Measurements from ENCODE around the gene NEO1.

The NEO1 gene

DNA sequence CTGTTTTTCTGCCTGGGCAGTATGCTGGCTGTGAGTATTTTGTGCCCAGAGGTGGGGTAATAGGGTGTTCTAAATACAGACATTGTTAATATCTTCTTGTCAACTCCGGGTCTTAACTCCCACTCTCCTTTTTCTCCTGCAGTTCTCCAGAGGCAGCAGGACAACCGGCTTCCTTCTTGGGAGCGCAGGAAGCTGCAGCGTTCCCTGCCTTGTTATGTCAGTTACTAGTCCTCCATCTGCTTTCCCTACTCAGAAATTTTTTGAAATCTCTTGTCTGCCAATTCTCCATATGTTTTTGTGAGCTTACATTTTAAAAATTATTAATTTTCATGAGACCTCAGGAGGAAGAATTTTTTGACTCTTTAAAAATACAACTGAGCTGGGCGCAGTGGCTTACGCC is 67.2 kb downstream of the NEO1 start:
- TF ChIP-seq TAF1 (IDR thresholded peaks at IDR 0.05; ENCODE audit: borderline replicate concordance, insufficient read depth, low read length) = no peak
- no peak for TF ChIP-seq POLR2AphosphoS5 (IDR thresholded peaks at IDR 0.05; ENCODE audit: low read depth, low read length)

DNA sequence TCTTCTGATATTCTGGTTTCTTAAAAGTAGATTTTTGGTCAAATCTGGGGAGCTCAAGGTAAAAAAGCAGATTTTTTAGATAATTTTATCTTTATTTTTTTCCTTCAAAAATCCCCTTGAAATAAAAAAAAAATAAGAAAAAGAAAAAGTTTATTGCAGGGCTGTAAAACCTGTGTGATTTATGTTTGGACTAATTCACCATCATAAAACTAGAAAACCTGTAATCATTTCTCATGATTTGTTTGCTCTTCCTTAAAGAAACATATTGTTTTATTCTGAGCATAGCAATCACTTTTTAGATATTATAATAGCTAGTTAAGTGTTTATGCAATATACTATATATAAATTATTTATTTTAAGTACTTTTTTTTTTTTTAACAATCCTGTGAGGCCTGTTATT is 68.0 kb downstream of the NEO1 start:
- TF ChIP-seq POLR2AphosphoS5 (IDR thresholded peaks at IDR 0.05; ENCODE audit: low read depth, low read length) = no peak
- no peak for TF ChIP-seq FOXP2 (optimal IDR thresholded peaks at IDR 0.05; ENCODE audit: borderline replicate concordance, extremely low read depth, extremely low read length, insufficient read depth)
- TF ChIP-seq SIN3A (IDR thresholded peaks at IDR 0.05; ENCODE audit: borderline replicate concordance, insufficient read depth, low read length) = no peak
- TF ChIP-seq, protein P1, sequence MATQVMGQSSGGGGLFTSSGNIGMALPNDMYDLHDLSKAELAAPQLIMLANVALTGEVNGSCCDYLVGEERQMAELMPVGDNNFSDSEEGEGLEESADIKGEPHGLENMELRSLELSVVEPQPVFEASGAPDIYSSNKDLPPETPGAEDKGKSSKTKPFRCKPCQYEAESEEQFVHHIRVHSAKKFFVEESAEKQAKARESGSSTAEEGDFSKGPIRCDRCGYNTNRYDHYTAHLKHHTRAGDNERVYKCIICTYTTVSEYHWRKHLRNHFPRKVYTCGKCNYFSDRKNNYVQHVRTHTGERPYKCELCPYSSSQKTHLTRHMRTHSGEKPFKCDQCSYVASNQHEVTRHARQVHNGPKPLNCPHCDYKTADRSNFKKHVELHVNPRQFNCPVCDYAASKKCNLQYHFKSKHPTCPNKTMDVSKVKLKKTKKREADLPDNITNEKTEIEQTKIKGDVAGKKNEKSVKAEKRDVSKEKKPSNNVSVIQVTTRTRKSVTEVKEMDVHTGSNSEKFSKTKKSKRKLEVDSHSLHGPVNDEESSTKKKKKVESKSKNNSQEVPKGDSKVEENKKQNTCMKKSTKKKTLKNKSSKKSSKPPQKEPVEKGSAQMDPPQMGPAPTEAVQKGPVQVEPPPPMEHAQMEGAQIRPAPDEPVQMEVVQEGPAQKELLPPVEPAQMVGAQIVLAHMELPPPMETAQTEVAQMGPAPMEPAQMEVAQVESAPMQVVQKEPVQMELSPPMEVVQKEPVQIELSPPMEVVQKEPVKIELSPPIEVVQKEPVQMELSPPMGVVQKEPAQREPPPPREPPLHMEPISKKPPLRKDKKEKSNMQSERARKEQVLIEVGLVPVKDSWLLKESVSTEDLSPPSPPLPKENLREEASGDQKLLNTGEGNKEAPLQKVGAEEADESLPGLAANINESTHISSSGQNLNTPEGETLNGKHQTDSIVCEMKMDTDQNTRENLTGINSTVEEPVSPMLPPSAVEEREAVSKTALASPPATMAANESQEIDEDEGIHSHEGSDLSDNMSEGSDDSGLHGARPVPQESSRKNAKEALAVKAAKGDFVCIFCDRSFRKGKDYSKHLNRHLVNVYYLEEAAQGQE (IDR thresholded peaks at IDR 0.05; ENCODE audit: insufficient read depth in 1 of 2, low read depth in 2 of 2, low read length in 2 of 2) = no peak
- TF ChIP-seq TAF1 (IDR thresholded peaks at IDR 0.05; ENCODE audit: borderline replicate concordance, insufficient read depth, low read length) = no peak

DNA sequence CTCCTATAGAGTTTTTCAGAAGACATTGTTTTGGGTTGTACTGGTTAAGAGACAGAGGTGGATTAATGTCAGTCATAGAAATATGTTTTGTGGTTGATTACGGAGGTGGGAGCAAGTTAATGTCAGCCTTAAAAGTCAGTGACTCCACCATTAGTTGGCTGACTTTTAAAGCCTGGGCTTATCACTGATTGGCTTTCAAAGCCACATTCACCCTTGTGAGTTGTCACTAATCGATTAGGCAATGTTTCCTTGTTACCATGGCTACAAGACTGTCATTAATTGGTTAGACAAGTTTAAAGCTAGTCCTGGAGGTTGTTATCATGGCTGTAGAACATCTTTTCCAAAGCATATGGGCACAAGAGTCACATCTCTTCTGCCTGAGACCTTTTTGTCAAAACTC is 73.0 kb downstream of the NEO1 start:
- TF ChIP-seq FOXP2 (optimal IDR thresholded peaks at IDR 0.05; ENCODE audit: borderline replicate concordance, extremely low read depth, extremely low read length, insufficient read depth) (no peak), SIN3A (IDR thresholded peaks at IDR 0.05; ENCODE audit: borderline replicate concordance, insufficient read depth, low read length) (no peak), TAF1 (IDR thresholded peaks at IDR 0.05; ENCODE audit: borderline replicate concordance, insufficient read depth, low read length) (no peak)

DNA sequence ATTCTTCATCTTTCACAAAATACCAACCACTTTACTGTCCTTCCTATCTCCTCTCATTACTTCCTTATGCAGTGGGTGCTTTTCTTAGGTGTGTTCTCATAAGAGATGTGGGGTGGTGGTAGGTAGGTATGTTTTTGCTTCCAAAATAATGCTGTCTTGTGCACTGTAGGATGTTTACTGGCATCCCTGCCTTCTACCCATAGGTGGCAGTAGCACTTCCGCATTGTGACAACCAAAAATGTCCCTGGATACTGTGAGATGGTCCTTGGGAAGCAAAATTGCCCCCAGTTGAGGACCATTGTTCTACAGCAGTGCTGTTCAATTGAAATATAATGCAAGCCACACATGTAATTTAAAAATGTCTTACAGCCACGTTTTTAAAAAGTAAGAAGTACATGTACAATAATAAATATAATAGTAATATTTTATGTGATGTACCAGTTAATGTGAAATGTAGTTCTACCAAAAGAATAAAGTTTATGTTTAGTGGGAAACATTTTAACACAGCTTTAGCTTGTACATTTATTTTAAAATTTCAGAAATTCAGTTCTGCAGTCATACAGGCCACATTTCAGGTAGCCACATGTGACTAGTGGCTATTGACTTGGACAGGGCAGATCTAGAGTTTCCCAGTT is 75.2 kb downstream of the NEO1 start:
- TF ChIP-seq, protein P1 (IDR thresholded peaks at IDR 0.05; ENCODE audit: insufficient read depth in 1 of 2, low read depth in 2 of 2, low read length in 2 of 2) = no peak
- TF ChIP-seq TAF1 (IDR thresholded peaks at IDR 0.05; ENCODE audit: borderline replicate concordance, insufficient read depth, low read length) = no peak
- no peak for TF ChIP-seq SIN3A (IDR thresholded peaks at IDR 0.05; ENCODE audit: borderline replicate concordance, insufficient read depth, low read length)
- TF ChIP-seq POLR2AphosphoS5 (IDR thresholded peaks at IDR 0.05; ENCODE audit: low read depth, low read length) = no peak
- no peak for TF ChIP-seq FOXP2 (optimal IDR thresholded peaks at IDR 0.05; ENCODE audit: borderline replicate concordance, extremely low read depth, extremely low read length, insufficient read depth)

DNA sequence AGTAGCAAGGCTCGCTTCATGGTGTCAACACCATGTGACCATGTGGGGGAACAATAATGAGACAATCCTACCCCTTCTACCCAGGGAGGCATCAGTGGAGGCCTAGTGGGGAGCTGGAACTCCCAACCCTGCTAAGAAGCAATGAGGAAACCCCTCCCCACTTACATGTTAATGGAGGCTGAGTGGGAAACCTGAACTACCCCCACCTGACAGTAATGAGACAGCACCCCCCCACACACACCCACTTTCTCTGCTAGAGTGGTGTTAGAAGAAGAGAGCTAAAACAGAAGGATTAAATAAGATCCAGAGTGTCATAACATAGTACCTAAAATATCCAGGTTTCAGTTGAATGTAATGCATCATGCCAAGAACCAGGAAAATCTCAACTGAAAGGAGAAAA is 78.6 kb downstream of the NEO1 start:
- TF ChIP-seq FOXP2 (optimal IDR thresholded peaks at IDR 0.05; ENCODE audit: borderline replicate concordance, extremely low read depth, extremely low read length, insufficient read depth) (no peak), POLR2AphosphoS5 (IDR thresholded peaks at IDR 0.05; ENCODE audit: low read depth, low read length) (no peak), SIN3A (IDR thresholded peaks at IDR 0.05; ENCODE audit: borderline replicate concordance, insufficient read depth, low read length) (no peak), TAF1 (IDR thresholded peaks at IDR 0.05; ENCODE audit: borderline replicate concordance, insufficient read depth, low read length) (no peak)
- TF ChIP-seq, protein P1 (IDR thresholded peaks at IDR 0.05; ENCODE audit: insufficient read depth in 1 of 2, low read depth in 2 of 2, low read length in 2 of 2) = no peak

DNA sequence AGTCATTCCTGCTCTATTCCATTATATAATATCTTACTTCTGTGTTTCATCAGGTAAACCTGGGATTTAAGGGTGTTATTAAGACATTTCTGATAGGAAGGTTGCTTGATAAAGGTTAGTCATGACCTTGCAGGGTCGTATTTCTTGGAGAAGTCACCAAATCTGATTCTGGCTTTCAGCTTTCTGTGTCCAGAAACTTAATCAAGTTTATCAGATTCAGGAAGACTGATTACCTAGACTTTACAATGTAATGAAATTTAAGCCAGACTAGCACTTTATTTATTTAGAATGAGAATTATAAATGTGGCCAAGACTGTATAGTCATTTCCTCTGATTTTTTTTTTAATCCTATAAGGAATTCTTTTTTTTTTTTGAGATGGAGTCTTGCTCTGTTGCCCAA is 81.9 kb downstream of the NEO1 start:
- TF ChIP-seq TAF1 (IDR thresholded peaks at IDR 0.05; ENCODE audit: borderline replicate concordance, insufficient read depth, low read length) (no peak), SIN3A (IDR thresholded peaks at IDR 0.05; ENCODE audit: borderline replicate concordance, insufficient read depth, low read length) (no peak), POLR2AphosphoS5 (IDR thresholded peaks at IDR 0.05; ENCODE audit: low read depth, low read length) (no peak), FOXP2 (optimal IDR thresholded peaks at IDR 0.05; ENCODE audit: borderline replicate concordance, extremely low read depth, extremely low read length, insufficient read depth) (no peak)
- TF ChIP-seq, protein P1 (IDR thresholded peaks at IDR 0.05; ENCODE audit: insufficient read depth in 1 of 2, low read depth in 2 of 2, low read length in 2 of 2) = no peak

Data from PFSK-1 (cell line).